ENCODE measurements around the gene EZR.

- TF ChIP-seq POLR2A (IDR thresholded peaks at IDR 0.05; ENCODE audit: control extremely low read depth in 1 of 2, low read depth in 2 of 2, low read length in 2 of 2) (no peak), EZH2 (IDR thresholded peaks at IDR 0.05; ENCODE audit: low read depth, low read length, severe bottlenecking) (no peak), KDM5A (IDR thresholded peaks at IDR 0.05; ENCODE audit: low read length) (no peak), CTCF (IDR thresholded peaks at IDR 0.05; ENCODE audit: control extremely low read depth in 1 of 3, insufficient read depth in 1 of 3, low read depth in 1 of 3, low read length in 3 of 3) (no peak), SP1 (IDR thresholded peaks at IDR 0.05; ENCODE audit: low read depth, low read length) (no peak), SP2 (IDR thresholded peaks at IDR 0.05; ENCODE audit: low read length) (no peak), MAX (IDR thresholded peaks at IDR 0.05) (no peak)
Measured at GRCh38 chr6:158774717-158775449, 44.3 kb downstream of the EZR start.
